Kidney glomerular epithelial cell (primary cell): ENCODE data around the gene SLC2A4RG.
"Not testable (repeated sequence)": the region's sequence is repeated elsewhere in the genome, so short reads cannot be mapped to it uniquely, and the experiment has no call there.

Experiments used
- DNase-seq: peaks from one replicate; lab custom pipeline; 2025; lab: John Stamatoyannopoulos, UW

The SLC2A4RG gene

DNA sequence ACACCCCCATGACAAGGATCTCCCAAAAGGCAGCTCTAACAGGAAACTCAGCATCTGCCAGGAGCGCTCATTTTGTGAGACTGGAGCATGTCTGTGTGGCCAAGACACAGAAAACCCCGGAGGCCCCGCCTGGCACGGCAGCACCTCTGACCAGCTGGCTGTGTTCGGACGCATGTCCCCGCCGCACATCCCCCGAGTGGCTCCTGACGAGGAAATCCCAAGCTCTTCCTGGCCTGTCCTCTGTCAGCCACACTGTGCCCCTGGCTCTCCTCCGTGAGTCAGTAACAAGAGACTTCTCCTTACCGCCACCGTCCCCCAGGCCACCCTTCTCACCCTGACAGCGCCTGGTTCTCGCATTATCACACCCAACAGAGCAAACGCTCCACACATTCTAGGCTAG lies 14.4 kb downstream of the SLC2A4RG start:
- DNase-seq, result no peak

DNA sequence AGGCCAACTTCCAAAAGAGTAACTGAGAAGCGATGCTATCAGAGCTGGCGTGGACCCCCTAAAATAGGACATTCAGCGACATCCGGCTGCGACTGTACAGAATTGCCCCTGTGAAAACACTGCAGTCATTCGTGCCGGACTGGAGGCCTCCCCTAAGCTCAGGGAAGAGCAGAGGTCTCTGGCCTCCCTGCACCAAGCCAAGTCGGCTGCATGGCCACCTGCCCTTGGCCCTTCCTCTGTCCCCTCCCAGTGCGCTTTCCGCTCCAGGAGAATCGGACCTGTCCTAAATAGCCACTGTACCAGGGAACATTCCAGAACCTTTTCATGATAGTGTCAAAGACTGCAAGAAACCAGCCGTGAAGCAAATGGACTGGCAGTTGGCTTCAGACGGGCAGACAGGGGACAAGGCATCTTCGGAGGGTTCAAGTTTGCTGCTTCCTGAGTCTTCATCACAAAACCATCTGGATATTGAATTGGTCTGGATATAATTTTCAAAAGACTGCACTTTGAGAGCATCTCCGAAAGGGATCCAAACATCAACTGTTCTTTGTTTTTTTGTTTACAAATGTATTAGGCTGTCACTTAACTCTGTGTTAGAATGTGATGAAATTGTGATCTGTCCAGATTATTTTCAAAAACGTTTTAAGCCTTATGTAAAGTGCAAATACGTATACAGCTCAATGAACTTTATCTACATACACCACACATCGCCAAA lies 16.5 kb downstream of the SLC2A4RG start:
- DNase-seq, result no peak

DNA sequence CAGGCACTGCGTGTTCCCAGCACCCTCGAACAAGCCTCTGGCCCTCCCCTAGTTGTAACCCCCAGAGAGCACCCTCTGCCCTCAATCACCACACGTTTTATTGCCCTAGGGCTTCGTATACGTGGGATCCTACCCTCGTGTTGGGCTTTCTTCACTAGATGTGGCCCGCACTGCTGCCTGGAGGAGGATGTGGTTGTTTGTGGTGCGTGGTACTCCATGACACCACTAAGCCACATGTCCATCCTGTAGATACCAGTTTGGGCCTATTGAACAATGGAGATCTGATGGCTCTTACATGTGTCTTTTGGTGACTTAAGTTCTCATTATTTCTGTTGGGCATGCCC lies 17.0 kb downstream of the SLC2A4RG start:
- no peak for DNase-seq

DNA sequence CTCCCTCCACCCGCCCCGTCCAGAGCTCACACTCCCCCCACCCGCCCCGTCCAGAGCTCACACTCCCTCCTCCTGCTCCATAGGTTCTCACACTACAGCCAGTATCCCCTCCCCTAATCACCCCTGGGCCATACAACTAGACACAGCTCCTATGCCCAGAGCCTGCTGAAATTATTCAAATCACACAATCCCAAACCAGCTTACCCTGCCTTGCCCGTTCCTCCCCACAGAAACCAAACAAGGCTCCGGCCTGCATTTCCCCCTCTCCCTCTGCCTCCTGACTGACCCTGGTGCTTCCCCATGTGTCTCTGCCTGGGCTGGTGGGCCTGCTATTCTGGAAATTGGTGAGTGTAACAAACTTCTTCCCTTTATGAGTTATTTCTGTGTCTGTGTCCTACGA lies 18.6 kb downstream of the SLC2A4RG start:
- DNase-seq, result no peak

DNA sequence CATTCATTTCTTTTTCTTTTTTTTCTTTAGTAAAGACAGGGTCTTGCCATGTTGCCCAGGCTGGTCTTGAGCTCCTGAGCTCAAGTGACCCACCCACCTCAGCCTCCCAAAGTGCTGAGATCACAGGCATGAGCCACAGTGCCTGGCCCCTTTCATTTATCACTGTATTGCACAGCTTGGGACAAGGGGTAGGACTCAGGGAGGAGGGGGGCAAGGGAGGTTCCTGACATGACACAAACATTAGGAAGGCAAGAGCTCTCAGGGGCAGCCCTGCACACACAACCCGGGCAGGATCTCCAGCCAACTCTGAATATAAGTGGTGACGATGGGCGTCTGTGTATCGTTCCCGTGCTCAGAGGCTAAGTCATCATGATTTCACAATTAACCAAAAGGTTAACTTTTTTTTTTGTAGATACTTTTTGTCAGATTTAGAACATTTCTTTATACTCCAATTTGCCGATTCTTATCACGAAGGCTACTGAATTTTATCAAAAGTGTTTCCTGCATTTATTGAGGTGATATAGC lies 19.9 kb downstream of the SLC2A4RG start:
- DNase-seq, result no peak

DNA sequence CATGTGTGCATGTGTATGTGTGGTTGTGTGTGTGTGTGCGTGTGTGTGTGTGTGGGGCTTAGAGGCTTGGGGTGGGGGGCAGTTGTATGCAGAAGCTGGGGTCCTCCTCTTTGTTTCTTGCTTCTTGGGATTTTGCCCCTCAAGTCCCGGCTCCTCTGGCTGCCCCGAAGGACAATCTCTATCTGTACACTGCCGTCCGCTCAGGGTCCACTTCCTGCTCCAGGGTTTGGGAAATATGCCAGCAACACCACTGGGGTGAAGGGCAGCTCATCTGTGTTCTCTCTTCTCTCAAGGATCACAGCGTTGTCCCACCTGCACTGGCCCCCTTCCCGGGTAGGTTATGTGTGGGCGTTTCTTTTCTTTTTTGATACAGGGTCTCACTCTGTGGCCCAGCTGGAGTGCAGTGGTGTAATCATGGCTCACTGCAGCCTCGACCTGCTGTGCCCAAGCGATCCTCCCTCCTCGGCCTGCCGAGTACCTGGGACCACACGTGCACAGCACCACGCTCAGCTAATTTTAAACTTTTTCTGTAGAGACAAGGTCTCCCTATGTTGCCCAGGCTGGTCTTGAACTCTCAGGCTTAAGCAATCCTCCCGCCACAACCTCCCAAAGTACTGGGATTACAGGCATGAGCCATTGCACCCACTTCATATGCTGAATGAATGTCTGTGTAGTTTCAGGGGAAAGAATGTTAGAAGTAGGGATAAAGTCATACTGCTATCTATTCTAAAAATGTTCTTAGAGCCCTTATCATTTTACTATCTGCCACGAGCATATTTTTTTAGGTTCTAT lies 25.7 kb downstream of the SLC2A4RG start:
- DNase-seq, result no peak

DNA sequence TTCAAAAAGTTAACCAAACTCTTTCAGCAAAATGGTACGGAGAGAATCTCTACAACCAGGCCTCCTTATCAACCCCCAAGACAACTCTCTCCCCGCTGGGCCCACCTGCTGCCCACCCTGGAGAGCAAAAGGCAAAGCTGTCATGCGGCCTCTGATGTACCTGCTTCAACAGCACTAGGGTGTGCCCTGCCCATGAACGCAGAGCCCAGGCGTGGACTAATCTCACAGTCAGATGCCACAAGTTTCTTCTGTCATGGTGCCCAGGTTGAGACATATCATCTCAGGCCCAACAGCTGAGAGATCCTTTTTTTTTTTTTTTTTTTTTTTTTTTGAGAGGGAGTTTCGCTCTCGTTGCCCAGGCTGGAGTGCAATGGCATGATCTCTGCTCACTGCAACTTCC lies 26.3 kb downstream of the SLC2A4RG start:
- no peak for DNase-seq

DNA sequence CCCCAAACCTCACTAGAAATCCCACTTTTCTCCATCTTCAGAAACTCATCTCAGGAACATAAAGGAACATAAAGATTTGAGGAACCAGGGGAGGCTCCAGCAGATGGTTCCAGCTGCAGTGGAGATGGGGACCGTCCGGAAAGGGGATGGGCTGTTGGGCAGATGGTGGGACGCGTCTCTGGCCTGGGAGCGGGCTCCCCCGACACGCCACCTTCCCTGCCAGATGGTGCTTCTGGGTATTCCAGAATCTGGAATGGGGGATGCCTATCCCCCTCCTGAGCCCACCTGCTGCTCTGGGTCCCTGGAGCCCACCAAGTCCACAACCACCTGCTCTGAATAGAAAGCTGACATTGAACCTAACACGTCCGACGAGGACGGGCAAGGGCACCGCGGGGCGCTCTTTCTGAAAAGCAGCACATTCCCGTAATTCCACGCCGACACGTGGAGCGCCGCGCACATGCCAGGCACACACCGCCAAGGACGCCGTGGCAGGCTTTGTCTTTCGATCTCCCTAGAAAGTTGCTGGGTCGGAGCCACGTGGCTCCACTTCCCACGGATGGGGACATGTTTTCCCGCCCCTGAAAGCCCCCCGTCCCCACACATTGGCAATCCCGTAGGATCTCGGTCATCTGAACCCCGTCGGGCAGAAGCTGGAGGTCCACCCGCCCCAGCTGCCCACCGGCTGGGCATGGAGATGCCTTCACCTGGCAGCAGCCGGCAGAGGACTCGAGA lies 27.3 kb downstream of the SLC2A4RG start:
- DNase-seq, result no peak

DNA sequence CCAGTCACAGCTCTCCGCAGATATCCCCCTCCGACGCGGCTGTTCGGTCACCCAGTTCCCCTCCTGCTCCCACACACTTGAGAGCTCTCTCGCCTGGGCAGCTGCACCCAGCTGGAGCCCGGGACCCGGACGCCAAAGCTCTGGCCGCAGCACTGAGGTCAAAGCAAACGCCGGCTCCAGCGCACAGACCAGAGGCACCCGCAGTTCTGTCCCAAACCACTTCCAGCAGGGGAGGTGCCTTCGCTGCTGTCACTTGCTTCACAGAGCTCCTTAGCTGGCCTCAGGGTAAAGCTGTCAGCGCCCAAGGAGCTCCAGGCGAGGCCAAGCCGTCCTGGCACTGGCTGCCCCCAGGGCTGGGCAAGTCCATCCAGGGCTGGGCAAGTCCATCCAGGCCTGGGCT lies 27.9 kb downstream of the SLC2A4RG start:
- DNase-seq, result no peak

DNA sequence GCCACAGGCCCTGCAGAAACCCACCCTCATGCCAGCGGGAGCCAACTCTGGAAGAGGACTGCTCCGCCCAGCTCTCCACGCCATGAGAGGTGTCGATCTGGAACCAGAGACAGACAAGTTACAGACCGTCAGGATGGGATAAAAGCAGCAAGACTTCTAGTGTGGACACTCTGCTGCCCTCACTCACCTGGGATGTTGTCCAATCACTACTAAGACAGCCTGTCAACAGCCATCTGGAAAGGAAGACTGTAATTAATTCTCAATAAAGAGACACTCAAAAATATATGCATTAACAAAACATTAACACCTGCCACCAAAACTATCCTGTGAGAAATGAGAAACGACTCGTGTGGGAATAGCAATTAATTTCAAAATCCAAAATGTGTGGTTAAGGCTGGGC lies 28.3 kb downstream of the SLC2A4RG start:
- DNase-seq, result no peak

DNA sequence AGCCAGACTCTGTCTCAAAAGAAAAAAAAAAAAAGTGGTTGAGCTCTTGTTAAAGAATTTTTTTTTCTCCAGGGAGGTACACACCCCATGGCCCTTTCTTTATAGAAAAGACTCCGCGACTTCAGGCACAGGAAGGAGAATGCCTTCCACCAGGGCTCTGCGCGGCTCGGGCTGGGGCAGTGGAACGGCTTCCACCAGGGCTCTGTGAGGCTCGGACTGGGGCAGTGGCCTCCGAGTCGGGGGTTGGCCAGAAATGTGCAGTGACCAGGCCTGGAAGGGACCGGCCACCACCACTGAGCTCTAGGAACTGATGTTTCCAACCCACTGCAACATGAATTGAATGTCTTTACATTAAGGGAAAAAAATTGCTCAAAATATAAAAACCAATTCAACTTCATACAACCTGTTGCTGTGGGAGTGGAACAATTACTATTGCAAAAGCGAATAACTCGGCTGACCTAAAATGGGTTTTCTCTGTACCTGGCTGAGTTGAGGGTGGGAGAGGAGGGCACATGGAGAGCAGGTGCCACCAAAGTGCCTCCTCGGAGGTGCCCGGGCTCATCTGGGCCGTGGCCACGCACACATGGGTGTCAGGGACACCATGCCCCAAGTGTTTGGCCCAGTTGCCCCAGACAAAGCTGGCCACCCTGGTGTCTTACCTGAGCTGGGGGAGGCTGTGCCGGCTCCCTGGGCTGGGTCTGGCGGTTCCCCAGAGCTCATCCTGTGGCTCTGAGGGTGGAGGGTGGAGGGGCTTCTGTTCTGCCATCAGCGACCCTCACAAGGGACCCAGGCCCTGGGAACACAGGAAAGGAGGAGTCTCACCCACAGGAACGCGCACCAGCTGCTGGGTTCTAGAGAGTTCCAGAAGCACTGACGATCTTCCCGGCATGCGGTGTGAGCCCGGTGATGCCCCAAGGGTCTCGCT lies 29.3 kb downstream of the SLC2A4RG start:
- DNase-seq, result no peak

DNA sequence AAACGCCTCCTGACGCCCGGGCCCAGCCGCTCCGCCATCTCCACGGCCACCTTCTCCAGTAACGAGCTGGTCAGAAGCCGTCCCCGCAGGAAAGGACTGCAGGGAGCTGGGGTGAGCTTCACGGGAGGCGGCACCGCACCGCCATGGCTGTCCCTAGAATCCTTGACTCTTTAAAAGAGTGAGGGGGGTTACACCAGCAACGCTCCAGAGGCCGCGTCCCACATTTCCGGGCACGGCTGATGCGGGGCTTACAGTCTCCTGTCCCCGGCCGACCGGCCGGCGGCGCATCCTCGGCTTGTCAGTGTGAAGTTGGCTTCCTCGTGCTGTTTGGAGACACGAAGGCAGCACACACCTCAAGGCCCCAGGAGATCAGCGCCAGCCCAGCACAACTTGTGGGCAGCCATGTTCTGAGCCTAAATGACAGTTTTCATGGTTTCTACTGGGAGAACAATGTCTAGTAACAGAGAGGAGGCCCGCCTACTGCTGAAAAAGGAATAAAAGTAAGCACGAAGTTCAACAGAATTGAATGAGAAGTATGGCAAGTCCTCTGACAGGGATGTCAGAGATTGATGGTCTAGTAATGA lies 30.4 kb downstream of the SLC2A4RG start:
- DNase-seq, result no peak

DNA sequence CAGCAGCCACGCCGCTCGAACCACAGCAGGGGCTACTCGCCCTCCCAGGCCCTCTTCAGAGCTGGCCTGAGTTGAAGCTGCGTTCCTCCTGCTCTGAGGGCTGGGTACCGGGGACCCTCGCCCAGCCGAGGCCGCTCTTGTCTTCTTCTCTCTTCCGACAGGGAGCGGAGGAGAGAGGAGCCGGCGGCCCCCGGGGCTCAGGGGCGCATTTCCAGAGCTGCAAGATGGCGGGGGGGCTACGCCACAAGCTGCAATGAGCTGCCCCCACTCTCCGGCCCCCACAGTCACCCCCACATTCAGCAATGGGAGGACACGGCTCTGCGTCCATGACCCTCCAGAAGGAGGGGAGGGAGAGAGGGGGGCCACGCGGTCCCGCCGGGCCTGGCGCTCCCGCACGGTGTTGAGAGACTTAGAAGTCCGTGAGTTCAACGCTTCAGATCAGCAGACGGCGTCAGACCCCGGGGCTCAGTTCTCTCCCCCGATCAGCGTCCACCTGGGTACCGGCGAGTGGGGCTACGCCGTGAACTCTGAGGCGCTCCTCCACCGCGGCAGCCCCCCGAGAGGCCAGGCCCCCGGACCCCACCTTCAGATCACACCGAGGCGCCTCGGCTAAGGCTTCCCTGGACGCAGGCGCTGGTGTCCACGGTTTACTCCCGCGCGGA lies 31.6 kb downstream of the SLC2A4RG start:
- no peak for DNase-seq

DNA sequence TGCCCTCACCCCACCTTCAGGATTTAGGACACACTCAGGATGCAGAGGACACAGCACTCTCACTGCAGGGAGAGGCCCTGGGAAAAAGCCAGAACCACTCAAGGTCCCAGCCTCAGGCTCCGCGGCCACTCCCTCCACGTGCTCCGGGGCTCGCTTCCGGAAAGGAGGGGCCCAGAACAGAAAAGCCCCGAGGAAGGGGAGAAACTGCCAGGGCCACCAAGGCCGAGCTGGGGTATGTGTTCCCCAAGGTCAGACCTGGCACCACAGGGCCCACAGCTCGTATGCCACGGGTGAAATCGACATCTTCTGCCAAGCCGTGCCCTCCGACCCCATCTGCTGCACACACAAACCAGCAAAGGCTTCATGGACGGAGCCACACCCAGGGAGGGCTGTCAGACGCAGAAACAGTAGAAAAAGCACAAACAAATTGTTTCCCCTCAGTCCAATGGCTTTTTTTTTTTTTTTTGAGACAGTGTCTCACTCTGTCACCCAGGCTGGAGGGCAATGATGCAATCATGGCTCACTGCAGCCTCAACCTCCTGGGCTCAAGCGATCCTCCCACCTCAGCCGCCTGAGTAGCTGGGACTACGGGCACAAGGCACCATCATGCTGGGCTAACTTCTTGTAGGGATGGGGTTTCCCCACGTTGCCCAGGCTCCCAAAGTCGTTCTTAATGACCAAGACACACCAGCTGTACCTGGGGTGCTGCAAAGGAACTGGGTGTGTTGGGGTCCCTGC lies 33.4 kb downstream of the SLC2A4RG start:
- DNase-seq, result no peak

DNA sequence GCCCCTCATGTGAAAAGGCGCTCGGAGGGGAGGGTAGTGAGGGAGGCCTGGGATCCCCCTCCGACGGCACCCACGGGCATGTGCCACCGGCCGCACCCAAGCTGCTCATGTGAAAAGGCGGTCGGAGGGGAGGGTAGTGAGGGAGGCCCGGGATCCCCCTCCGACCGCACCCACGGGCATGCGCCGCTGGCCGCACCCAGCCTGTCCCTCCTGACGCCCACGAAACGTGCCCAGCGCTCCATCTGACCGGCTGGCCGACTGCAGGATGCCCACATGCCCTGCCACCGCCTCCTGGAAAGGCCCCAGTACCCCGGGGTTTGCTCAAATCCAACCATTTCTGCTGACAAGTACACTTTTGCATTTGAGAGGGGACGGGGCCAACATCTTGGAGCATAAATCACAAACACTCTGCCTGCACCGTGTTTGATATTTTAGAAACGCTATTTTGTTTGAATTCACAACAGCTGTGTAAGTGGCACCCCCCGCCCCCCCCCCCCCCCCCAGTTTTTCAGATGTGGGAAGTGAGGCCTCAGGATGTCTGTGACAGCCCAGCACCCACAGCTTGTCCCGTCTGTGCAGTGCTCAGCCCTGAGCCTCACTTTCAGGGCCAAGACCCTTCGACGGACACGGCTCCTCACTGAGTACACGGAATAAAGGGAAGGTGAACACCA lies 34.1 kb downstream of the SLC2A4RG start:
- no peak for DNase-seq

DNA sequence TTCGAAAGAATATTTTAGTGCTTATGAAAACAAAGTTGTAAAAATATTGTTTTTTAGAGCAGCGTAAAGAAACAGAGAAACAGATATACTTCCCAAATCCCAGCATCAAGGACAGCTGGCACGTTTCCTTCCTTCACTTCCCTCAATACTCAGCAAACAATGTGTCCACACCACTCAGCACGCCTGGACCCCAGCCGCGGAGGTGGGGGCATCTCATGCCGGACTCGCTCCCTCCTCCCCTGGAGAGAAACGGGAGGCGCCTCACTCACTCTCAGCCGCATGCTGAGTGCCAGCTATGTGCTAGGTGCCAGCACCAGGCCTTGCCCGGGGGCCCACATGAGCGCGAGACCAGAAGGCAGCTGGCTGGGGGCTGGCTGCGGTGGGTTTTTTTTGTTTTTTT lies 34.7 kb downstream of the SLC2A4RG start:
- no peak for DNase-seq

DNA sequence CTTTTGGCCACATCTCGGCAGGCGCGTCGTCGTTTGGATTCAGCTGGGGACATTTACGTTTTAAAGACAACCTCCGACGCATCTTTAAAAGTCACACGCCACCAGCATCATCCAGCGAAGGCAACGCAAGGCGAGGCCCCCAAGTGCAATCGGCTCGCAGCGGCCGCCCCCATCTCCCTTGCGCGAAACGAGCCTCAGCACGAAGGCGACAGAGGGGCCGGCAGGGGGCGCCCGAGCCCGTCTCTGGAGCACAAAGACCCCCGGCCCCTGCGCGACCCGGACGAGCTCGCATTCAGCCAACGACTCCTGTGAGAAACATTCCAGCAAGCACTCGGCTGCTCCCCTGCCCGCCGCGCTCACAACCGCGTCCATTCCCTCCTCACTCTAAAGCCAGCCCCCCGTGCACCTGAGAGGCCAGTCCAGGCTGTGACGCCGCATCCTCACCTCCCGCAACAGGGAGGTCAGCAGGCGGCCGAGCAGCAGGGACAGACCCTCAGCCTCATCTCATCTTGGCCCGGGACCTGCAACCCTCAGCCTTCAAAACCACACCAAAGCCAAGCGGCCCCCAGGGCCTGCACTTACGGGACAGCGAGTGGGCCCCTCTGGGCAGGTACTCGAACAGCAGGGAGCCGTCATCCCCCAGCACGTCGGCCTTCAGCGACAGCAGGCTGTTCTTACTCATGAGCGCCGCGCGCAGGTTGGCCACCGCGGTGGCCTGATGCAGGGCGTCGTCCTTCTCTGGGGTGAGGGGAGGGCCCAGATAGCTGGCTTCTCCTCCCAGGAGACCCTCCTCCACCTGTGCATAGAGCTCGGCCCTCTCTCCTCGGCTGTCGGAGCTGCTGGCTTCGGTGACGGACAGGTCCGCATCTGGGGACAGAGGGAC lies 35.8 kb downstream of the SLC2A4RG start:
- DNase-seq, result no peak

DNA sequence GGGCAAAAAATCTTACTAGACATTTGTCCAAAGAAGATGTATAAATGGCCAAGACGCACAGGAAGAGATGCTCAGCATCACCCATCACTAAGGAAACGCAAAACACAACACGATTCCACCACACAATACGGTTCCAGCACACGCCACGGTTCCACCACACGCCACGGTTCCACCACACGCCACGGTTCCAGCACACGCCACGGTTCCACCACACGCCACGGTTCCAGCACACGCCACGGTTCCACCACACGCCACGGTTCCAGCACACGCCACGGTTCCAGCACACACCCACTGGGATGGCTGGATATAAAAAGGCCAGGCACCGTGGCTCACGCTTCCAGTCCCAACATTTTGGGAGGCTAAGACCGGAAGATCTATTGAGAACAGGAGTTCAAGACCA lies 37.3 kb downstream of the SLC2A4RG start:
- not testable (repeated sequence) for DNase-seq

DNA sequence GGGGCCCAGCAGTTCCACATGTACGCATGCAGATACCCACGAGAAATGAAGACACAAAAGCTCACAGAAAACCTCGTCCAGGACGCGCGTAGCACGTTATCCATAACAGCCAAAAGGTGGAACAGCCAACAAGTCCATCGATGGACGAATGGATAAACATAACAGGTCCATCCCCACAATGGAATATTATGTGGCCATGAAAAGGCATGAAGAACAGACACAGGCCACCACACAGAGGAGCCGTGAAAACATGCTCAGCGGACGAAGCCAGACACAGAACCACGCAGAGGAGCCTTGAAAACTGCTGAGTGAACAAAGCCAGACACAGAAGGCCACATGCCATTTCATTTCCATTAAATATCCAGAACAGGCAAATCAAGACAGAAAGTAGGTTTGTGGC lies 38.0 kb downstream of the SLC2A4RG start:
- DNase-seq, result no peak
